Measurements from ENCODE around the gene RPS21.
A peak's percentile ranks its signal among the peaks of the same experiment; 100 is the strongest.

DNA sequence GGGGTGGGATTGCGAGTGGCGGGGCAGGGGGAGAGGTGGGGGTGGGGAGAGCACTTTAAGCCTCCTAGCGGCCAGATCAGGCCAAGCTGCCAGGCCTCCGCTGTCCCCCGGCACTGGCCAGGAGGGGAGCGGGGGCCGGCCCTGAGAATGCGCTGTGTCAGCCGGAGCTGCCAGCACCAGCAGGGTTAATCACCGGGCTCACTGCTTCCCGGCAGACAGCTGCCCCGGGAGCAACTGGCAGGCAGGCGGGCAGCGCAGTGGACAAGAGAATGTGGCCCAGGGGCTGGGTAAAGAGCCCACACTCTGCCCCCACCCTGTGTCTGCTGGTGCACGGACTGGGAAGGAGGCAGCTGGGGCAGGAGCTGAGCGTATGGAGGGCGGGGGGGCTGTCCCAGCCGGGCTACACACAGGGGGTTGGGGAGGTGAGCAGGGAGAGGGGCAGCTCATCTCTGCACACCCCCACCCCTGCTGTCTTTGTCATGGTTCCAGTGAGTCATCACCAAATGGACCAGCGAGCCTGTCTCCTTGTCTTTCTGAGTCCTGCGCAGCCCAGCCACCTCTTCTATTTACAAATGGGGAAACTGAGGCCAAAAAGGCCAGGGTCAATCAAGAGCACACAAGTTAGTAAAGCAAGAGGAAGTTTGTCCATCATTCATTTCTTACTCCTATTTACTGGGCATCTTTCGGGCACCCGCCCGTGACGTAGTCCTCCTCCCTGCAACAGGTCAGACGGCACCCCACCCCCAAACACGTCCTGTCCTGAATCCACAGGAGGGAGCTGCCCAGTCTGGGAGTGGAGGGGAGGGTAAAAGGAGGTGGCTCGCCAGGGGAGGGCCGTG is 17.7 kb upstream of the RPS21 start:
- TF ChIP-seq, protein P1, sequence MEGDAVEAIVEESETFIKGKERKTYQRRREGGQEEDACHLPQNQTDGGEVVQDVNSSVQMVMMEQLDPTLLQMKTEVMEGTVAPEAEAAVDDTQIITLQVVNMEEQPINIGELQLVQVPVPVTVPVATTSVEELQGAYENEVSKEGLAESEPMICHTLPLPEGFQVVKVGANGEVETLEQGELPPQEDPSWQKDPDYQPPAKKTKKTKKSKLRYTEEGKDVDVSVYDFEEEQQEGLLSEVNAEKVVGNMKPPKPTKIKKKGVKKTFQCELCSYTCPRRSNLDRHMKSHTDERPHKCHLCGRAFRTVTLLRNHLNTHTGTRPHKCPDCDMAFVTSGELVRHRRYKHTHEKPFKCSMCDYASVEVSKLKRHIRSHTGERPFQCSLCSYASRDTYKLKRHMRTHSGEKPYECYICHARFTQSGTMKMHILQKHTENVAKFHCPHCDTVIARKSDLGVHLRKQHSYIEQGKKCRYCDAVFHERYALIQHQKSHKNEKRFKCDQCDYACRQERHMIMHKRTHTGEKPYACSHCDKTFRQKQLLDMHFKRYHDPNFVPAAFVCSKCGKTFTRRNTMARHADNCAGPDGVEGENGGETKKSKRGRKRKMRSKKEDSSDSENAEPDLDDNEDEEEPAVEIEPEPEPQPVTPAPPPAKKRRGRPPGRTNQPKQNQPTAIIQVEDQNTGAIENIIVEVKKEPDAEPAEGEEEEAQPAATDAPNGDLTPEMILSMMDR (IDR thresholded peaks at IDR 0.05): peak in 2 of 4 experiments; percentile 6 to 36
- TF ChIP-seq POLR2AphosphoS5 (IDR thresholded peaks at IDR 0.05) (peak in 3 of 4 donors; percentile 16 to 46 (median 33)), EP300 (IDR thresholded peaks at IDR 0.05) (no peak), POLR2A (IDR thresholded peaks at IDR 0.05) (no peak)

All from sigmoid colon (tissue), 4 donors.